ENCODE measurements around the gene TNRC6C.

GRCh38 chr17:77973953-77974352 is 15.4 kb downstream of the TNRC6C start:
- TF ChIP-seq GATA2 (IDR thresholded peaks at IDR 0.05; ENCODE audit: low read depth, low read length) (no peak), GATA3 (IDR thresholded peaks at IDR 0.05; ENCODE audit: low read depth, low read length) (no peak)

Measured in SH-SY5Y (cell line).